B cell (primary cell): ENCODE results near the gene FEZ2.

Experiments used
- CTCF ChIP-seq: fragments of 200-600 bp; IDR thresholded peaks from one replicate; pipeline ENCODE4 v1.8.0; 2022; ENCODE audit warnings: antibody characterized with exemption, mild to moderate bottlenecking
- EZH2 ChIP-seq: IDR thresholded peaks from 2 replicates; pipeline ENCODE4 v1.6.1; 2012; ENCODE audit warnings: borderline replicate concordance, low read depth, mild to moderate bottlenecking, moderate library complexity, low read length; ENCODE audit not compliant: insufficient read depth, poor library complexity, severe bottlenecking

- TF ChIP-seq CTCF, result no peak
- TF ChIP-seq EZH2, result no peak
Observed at GRCh38 chr2:36509075-36509474, 88.9 kb downstream of the FEZ2 start.
